PFSK-1 (cell line): ENCODE measurements around the gene THRB.

Experiments
- FOXP2 ChIP-seq: optimal IDR thresholded peaks from 2 replicates; pipeline ENCODE3; 2011; ENCODE audit warnings: borderline replicate concordance, control low read depth, inconsistent platforms; ENCODE audit not compliant: insufficient read depth; ENCODE audit errors: extremely low read length, extremely low read depth
- POLR2AphosphoS5 ChIP-seq: IDR thresholded peaks from 2 replicates; pipeline ENCODE4 v1.6.1; 2012; ENCODE audit warnings: low read depth, mild to moderate bottlenecking, control low read depth, low read length, moderate library complexity
- REST ChIP-seq, 2 experiments: IDR thresholded peaks; 2 replicates each; pipeline versions ENCODE4 v1.6.1 to v1.8.0; 2011 to 2012; ENCODE audit warnings: low read depth in 2 of 2, low read length in 2 of 2, control low read depth in 1 of 2, inconsistent platforms in 1 of 2, mild to moderate bottlenecking in 1 of 2, moderate library complexity in 1 of 2; ENCODE audit not compliant: insufficient read depth in 1 of 2
- SIN3A ChIP-seq: IDR thresholded peaks from 2 replicates; pipeline ENCODE4 v1.6.1; 2012; ENCODE audit warnings: mild to moderate bottlenecking, low read length, moderate library complexity, borderline replicate concordance; ENCODE audit not compliant: insufficient read depth
- TAF1 ChIP-seq: IDR thresholded peaks from 2 replicates; pipeline ENCODE4 v1.6.1; 2012; ENCODE audit warnings: low read length, control low read depth, borderline replicate concordance; ENCODE audit not compliant: insufficient read depth

GRCh38 chr3:24318677-24319287 is 175.9 kb downstream of the THRB start:
- TF ChIP-seq REST (IDR thresholded peaks at IDR 0.05; ENCODE audit: insufficient read depth in 1 of 2, low read depth in 2 of 2, low read length in 2 of 2) = no peak
- TF ChIP-seq SIN3A = no peak
- no peak for TF ChIP-seq POLR2AphosphoS5
- no peak for TF ChIP-seq TAF1
- no peak for TF ChIP-seq FOXP2
